Measurements from ENCODE around the gene KLK14. TPM values are rescaled to one million over a fixed set of nuclear protein-coding genes. Genes with fewer than 3 reads are reported as not detected.

KLK14 gene
- total RNA-seq, 8 experiments from 2014 or later: 0.16 to 0.85 (median 0.46) TPM; not detected in 3

DNA sequence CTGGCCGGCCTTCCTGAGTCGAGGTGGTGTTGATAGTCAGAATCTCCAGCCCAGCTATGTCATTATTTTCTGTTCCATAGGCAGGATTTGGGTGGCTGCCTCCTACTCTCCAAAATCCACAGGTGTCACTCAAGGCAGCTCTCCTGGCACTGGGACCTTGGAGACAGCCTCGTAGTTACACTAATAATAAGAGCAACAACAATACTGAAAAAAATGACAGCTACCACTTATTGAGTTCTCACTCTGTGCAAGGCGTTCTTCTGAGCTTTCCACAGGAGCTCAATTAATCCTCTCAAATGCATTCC is 35.7 kb downstream of the KLK14 start:
- WGBS, 10 experiments: 0 to 70% (median 5%) methylated on average over 1 to 4 of the region's 4 CpGs
- in situ Hi-C loops (cut with MboI; ENCODE audit: low pct_unique_long_range_greater_than_20kb in 2 of 9, low sequenced_read_pairs in 9 of 9, unreplicated experiment in 9 of 9): no loop called here
- Histone ChIP-seq H3K27ac (no peak overlapping the region), H3K4me1 (replicated peaks in 1 of 2) (no peaks in the 10 kb centered on the region), H3K4me3 (no peak overlapping the region)
- no peak for ATAC-seq (replicated peaks in 6 of 8)

DNA sequence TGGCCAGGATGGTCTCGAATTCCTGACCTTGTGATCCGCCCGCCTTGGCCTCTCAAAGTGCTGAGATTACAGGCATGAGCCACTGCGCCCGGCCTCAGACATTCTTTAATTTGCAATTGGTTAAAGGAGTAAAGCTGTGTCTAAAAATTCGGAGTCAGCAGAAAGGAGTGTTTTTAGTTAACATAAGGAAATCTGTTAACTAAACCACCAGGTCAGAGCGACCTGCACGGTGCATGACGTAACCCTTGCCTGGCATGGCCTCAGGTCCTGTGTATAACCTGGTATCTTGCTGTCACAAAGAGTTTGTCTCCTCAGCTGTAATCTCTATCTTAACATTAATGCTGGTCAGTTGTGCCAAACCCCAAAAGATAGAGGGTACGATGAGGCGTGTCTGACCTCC is 38.4 kb downstream of the KLK14 start:
- Histone ChIP-seq H3K4me3 (no peak overlapping the region), H3K27ac (no peak overlapping the region), H3K4me1 (replicated peaks in 1 of 2) (no peaks in the 10 kb centered on the region)
- 6 to 94% (median 76%) methylated on average over 1 to 7 of the region's 11 CpGs; no CpG with 5 or more reads in 2 of the 10 experiments for WGBS, 10 experiments
- no peak for ATAC-seq (replicated peaks in 6 of 8)
- in situ Hi-C loops (cut with MboI; ENCODE audit: low pct_unique_long_range_greater_than_20kb in 2 of 9, low sequenced_read_pairs in 9 of 9, unreplicated experiment in 9 of 9): no loop called here

DNA sequence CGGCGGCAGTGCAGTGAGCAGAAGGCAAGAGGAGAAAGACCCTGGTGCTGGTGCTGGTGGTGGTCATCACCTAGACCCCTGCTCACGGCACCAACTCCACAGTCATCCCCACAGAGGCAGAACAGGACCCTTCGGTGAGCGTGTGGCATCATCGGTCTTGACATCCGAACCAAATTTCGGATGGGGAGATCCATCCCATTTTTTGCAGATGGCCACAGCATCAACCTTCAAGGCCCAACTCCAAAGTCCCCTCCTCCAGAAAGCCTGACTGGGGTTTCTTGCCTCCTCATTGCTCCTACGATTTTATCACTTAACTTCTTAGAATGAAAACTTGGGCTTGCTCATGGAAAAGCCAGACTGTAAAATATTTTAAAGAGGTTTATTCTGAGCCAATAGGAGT is 39.2 kb downstream of the KLK14 start:
- WGBS, 10 experiments: 13 to 74% (median 68%) methylated on average over 2 to 7 of the region's 9 CpGs; no CpG with 5 or more reads in 2 of the 10 experiments
- in situ Hi-C loops (cut with MboI; ENCODE audit: low pct_unique_long_range_greater_than_20kb in 2 of 9, low sequenced_read_pairs in 9 of 9, unreplicated experiment in 9 of 9): no loop called here
- no peak for ATAC-seq (replicated peaks in 6 of 8)
- H3K27ac ChIP-seq: no peak overlapping the region
- H3K4me1 ChIP-seq (replicated peaks in 1 of 2): no peaks in the 10 kb centered on the region
- H3K4me3 ChIP-seq: no peak overlapping the region

DNA sequence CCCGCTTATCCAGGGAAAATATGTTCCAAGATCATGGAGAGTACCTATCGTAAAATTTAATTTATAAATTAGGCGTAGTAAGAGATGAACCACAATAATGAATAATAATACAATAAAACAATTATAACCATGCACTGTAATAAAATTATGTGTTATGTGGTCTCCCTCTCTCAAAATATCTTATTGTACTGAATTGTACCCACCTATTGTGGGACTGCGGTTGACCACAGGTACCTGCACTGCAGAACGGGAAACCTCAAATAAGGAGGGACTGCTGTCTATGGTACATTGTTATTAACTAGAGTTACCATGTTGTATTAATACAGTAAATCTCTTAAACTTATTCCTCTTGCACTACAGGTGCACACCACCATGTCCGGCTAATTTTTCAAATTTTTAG is 42.5 kb downstream of the KLK14 start:
- no peak overlapping the region for H3K4me3 ChIP-seq
- in situ Hi-C loops (cut with MboI; ENCODE audit: low pct_unique_long_range_greater_than_20kb in 2 of 9, low sequenced_read_pairs in 9 of 9, unreplicated experiment in 9 of 9): no loop called here
- no peak for ATAC-seq (replicated peaks in 6 of 8)
- H3K27ac ChIP-seq: no peak overlapping the region
- WGBS, 10 experiments: 55 to 90% (median 83%) methylated on average over 2 to 6 of the region's 6 CpGs; no CpG with 5 or more reads in 1 of the 10 experiments
- H3K4me1 ChIP-seq (replicated peaks in 1 of 2): no peaks in the 10 kb centered on the region

DNA sequence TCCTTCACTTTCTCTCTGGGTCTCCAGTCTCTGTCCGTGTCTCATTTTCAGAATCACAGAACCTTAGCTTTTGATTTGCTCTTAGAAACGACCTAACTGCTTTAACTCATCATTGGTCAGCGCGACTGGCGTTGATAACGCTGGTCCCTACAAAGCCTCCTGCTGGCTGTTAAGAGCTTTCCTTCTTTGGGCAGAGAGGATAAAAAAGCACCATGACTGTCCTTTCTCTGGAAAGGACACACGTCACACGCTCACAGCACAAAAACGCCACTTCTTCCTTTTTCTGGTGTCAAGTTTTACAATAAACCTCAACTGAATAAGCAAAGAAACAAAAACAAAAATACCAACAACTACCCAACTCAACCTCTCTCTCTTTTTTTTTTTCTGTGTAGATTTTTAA is 46.2 kb downstream of the KLK14 start:
- no peak overlapping the region for H3K27ac ChIP-seq
- H3K4me3 ChIP-seq: no peak overlapping the region
- WGBS, 10 experiments: 6 to 71% (median 45%) methylated on average over 2 to 9 of the region's 9 CpGs
- in situ Hi-C loops (cut with MboI; ENCODE audit: low pct_unique_long_range_greater_than_20kb in 2 of 9, low sequenced_read_pairs in 9 of 9, unreplicated experiment in 9 of 9): no loop called here
- H3K4me1 ChIP-seq (replicated peaks in 1 of 2): no peaks in the 10 kb centered on the region
- peak in 1 of 8 experiments; percentile 35 for ATAC-seq (replicated peaks in 6 of 8)

DNA sequence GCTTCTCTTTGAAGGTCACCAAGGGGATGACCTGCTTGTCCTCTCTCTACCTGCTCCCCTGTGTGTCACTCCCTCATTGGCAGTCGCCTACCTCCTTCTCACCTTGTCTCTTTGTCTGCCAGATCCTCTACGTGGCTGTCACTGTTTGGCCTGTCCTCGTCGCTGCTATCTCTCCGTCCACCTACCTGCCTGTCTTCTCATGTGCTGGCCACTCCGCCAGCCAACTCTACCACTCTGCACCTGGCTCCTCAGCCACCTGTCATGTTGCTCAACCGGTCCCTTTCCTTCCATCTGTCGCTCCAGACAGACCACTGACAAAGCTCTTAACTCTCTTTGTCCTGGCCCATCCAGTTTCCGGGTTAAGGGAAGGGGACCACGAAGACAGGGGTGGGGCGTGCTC is 48.0 kb downstream of the KLK14 start, which contains the start of gene KLK12:
Gene KLK12 (minus strand): TSS at position 299 of the 400 bp plus-strand sequence. CDS start 381 bp downstream, outside the sequence.
- no peak within 1 kb of the TSS for H3K4me3 ChIP-seq
- ATAC-seq (replicated peaks in 6 of 8): no peak
- in situ Hi-C loops (cut with MboI; ENCODE audit: low pct_unique_long_range_greater_than_20kb in 2 of 9, low sequenced_read_pairs in 9 of 9, unreplicated experiment in 9 of 9): no loop called here
- WGBS, 10 experiments: 1 to 77% (median 47%) methylated on average over 1 to 10 of the region's 11 CpGs; no CpG with 5 or more reads in 2 of the 10 experiments
- H3K4me1 ChIP-seq (replicated peaks in 1 of 2): no peaks in the 10 kb centered on the region
- H3K27ac ChIP-seq: no peak within 1 kb of the TSS

DNA sequence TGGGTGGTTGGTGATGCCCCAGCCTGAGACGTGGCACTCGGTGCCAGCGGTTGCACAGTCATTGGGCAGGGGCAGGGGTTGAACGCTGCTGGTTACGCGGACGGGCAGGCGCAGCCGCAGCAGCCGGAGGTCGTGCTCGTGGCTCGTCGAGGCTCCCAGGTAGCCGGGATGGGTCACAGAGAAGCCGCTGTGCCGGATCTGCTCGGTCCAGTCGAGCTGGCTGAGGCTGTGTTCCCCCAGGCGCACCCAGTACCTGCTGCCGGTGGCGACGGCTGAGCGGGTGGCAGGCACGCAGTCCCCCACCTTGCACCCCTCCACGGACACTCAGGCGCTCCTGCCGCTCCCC is 50.8 kb downstream of the KLK14 start:
- in situ Hi-C loops (cut with MboI; ENCODE audit: low pct_unique_long_range_greater_than_20kb in 2 of 9, low sequenced_read_pairs in 9 of 9, unreplicated experiment in 9 of 9): no loop called here
- Histone ChIP-seq H3K27ac (no peak overlapping the region), H3K4me1 (replicated peaks in 1 of 2) (no peaks in the 10 kb centered on the region), H3K4me3 (no peak overlapping the region)
- 60 to 93% (median 61%) methylated on average over 1 to 6 of the region's 28 CpGs; no CpG with 5 or more reads in 6 of the 10 experiments for WGBS, 10 experiments
- ATAC-seq (replicated peaks in 6 of 8): no peak

DNA sequence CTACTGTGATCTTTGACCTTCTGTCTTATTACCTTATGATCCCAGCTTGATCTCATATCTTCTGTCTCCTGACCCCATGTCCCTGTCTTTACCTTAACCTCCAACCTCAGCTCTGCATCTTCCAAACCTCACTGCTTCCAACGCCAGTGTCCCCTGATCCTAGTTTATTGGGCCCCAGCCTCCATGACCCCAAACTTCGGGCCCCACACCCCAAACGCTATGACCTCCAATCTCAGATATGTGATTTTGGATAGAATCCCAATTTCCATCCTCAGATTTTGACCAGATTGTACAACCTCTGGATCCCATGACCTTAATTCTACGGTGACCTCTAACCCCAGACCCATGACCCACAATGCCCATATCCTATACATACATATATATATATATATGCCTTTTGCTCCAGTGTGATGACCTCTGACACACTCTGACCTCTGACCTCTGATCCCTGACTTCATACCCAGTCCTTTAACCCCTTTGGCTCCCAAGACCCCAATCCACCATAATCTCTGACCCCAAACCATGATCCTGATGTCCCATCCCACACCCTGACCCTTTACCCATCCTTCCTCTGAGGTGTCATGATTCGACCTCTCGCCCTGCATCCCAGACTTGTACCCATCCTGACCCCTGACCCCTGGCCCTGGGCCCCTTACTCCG is 51.3 kb downstream of the KLK14 start:
- ATAC-seq (replicated peaks in 6 of 8): no peak
- Histone ChIP-seq H3K4me3 (no peak overlapping the region), H3K4me1 (replicated peaks in 1 of 2) (no peaks in the 10 kb centered on the region), H3K27ac (no peak overlapping the region)
- in situ Hi-C loops (cut with MboI; ENCODE audit: low pct_unique_long_range_greater_than_20kb in 2 of 9, low sequenced_read_pairs in 9 of 9, unreplicated experiment in 9 of 9): no loop called here
- WGBS, 10 experiments: 39 to 100% (median 65%) methylated on average over 1 to 4 of the region's 7 CpGs; no CpG with 5 or more reads in 4 of the 10 experiments

DNA sequence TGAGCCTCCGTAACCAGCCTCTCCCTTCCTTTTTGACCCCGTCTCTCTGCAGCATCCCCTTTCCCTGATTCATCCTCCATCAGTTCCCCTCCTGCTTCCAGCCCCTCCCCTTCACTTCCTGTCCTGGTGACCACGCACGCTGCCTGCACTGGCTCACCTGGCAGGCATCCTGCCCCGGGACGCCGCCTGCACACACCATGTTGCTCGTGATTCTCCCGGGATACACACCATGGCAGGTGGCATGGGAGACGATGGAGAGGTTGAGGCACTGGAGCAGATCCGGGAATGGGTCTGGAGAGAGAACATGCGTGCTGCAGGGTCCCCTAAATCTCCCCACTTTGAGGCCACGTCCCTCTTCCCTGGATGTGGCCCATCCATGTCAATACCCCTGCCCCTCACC is 52.1 kb downstream of the KLK14 start:
- 38 to 87% (median 77%) methylated on average over 3 to 6 of the region's 13 CpGs; no CpG with 5 or more reads in 5 of the 10 experiments for WGBS, 10 experiments
- no peak for ATAC-seq (replicated peaks in 6 of 8)
- no peak overlapping the region for H3K4me3 ChIP-seq
- in situ Hi-C loops (cut with MboI; ENCODE audit: low pct_unique_long_range_greater_than_20kb in 2 of 9, low sequenced_read_pairs in 9 of 9, unreplicated experiment in 9 of 9): no loop called here
- H3K27ac ChIP-seq: no peak overlapping the region
- H3K4me1 ChIP-seq (replicated peaks in 1 of 2): no peaks in the 10 kb centered on the region

DNA sequence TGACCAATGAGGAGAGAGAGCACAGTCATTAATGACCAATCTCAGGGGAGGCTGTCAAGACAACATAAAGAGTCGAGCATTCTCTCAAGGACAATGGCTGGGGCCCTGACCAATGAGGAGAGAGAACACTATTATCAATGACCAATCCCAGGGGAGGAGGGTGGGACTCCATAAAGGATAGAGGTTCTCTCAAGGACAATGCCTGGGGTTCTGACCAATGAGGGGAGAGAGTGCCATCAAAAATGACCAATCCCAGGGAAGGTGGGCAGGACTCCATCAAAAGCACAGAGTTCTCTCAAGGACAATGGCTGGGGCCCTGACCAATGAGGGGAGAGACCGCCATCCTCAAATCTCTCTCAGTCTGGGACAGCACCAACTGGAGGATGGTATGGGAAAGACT is 53.0 kb downstream of the KLK14 start:
- Histone ChIP-seq H3K27ac (no peak overlapping the region), H3K4me3 (no peak overlapping the region), H3K4me1 (replicated peaks in 1 of 2) (no peaks in the 10 kb centered on the region)
- in situ Hi-C loops (cut with MboI; ENCODE audit: low pct_unique_long_range_greater_than_20kb in 2 of 9, low sequenced_read_pairs in 9 of 9, unreplicated experiment in 9 of 9): loop anchor here in 1 of 9 experiments (10.0 kb wide), 1 partner anchor 65 kb away; no protein-coding TSS in a partner anchor
- WGBS, 10 experiments: 20 to 100% (median 60%) methylated on average over 1 to 2 of the region's 2 CpGs; no CpG with 5 or more reads in 3 of the 10 experiments
- ATAC-seq (replicated peaks in 6 of 8): peak in 1 of 8 experiments; percentile 62

Other genes with a start within 250 kb of the KLK14 start
- gene KLK15, start 249.3 kb downstream of the KLK14 start, total RNA-seq: under 1 TPM in 6 of 8 experiments, not detected in 2; 0.23 to 0.90 (median 0.36) TPM
- 1 to 10 TPM in 3 of 8 experiments, under 1 TPM in 3, not detected in 2; 0.60 to 3.2 (median 1.2) TPM for gene KLK3, start 228.0 kb downstream of the KLK14 start, total RNA-seq
- 1 to 10 TPM in 3 of 8 experiments, under 1 TPM in 4, not detected in 1; 0.11 to 3.2 (median 0.81) TPM for gene KLK2, start 209.4 kb downstream of the KLK14 start, total RNA-seq
- 1 to 10 TPM in 2 of 8 experiments, under 1 TPM in 4, not detected in 2; 0.38 to 1.5 (median 0.57) TPM for gene KLK4, start 171.5 kb downstream of the KLK14 start, total RNA-seq
- gene KLK5, start 129.8 kb downstream of the KLK14 start, total RNA-seq: under 1 TPM in 2 of 8 experiments, not detected in 6; 0.45 to 0.47 TPM
- gene KLK6, start 113.3 kb downstream of the KLK14 start, total RNA-seq: under 1 TPM in 5 of 8 experiments, not detected in 3; 0.13 to 0.59 (median 0.21) TPM
- under 1 TPM in 1 of 8 experiments, not detected in 7; 0.13 TPM for gene KLK7, start 99.0 kb downstream of the KLK14 start, total RNA-seq
- not detected for gene KLK8, start 81.3 kb downstream of the KLK14 start, total RNA-seq
- gene KLK10, start 63.2 kb downstream of the KLK14 start, total RNA-seq: under 1 TPM; 0.14 to 0.81 (median 0.37) TPM
- 1 to 10 TPM in 1 of 8 experiments, under 1 TPM in 4, not detected in 3; 0.25 to 1.5 (median 0.46) TPM for gene KLK11, start 56.3 kb downstream of the KLK14 start, total RNA-seq
- under 1 TPM in 1 of 8 experiments, not detected in 7; 0.43 TPM for gene KLK12, start 47.9 kb downstream of the KLK14 start, total RNA-seq
- 10 to 100 TPM in 1 of 8 experiments, 1 to 10 TPM in 1, under 1 TPM in 2, not detected in 4; 0.38 to 11.3 (median 1.5) TPM for gene KLK13, start 17.8 kb downstream of the KLK14 start, total RNA-seq
- gene CTU1, start 25.5 kb upstream of the KLK14 start, total RNA-seq: 1 to 10 TPM; 1.7 to 4.0 (median 2.5) TPM
- under 1 TPM in 3 of 8 experiments, not detected in 5; 0.09 to 0.33 (median 0.21) TPM for gene SIGLEC9, start 42.0 kb upstream of the KLK14 start, total RNA-seq
- gene SIGLEC7, start 59.4 kb upstream of the KLK14 start, total RNA-seq: 1 to 10 TPM in 1 of 8 experiments, under 1 TPM in 2, not detected in 5; 0.20 to 1.2 (median 0.33) TPM
- gene CD33, start 142.2 kb upstream of the KLK14 start, total RNA-seq: 10 to 100 TPM in 1 of 8 experiments, 1 to 10 TPM in 2, under 1 TPM in 3, not detected in 2; 0.09 to 26.1 (median 2.7) TPM
- gene SIGLECL1, start 168.2 kb upstream of the KLK14 start, total RNA-seq: 1 to 10 TPM in 1 of 8 experiments, under 1 TPM in 1, not detected in 6; 0.20 to 1.1 TPM
- 10 to 100 TPM in 2 of 8 experiments, 1 to 10 TPM in 3, under 1 TPM in 3; 0.20 to 13.0 (median 5.7) TPM for gene IGLON5, start 228.8 kb upstream of the KLK14 start, total RNA-seq

All from motor neuron (in vitro differentiated cells).